Mesenchymal stem cell (in vitro differentiated cells and primary cell): ENCODE measurements around the gene GABBR2.
"Not testable (repeated sequence)": the region's sequence is repeated elsewhere in the genome, so short reads cannot be mapped to it uniquely, and the experiment has no call there.

Experiments
- DNase-seq: peaks from one replicate; pipeline ENCODE4 v3.0.0-alpha.2; 2013
- H2AFZ ChIP-seq: one replicate; pipeline ENCODE4 v1.6.1; 2013; ENCODE audit warnings: low read depth, mild to moderate bottlenecking, control low read depth, inconsistent platforms, low read length, moderate library complexity
- H2AK5ac ChIP-seq: 2 replicates; pipeline ENCODE4 v1.6.1; 2013; ENCODE audit warnings: low read length, moderate library complexity, mild to moderate bottlenecking, inconsistent platforms; ENCODE audit not compliant: severe bottlenecking
- H2BK120ac ChIP-seq: one replicate; pipeline ENCODE4 v1.6.1; 2013; ENCODE audit warnings: low read depth, mild to moderate bottlenecking, inconsistent platforms, low read length, moderate library complexity
- H2BK12ac ChIP-seq, 2 experiments: one replicate each; pipeline ENCODE4 v1.6.1; 2013; ENCODE audit warnings: inconsistent platforms in 2 of 2, low read length in 2 of 2, mild to moderate bottlenecking in 2 of 2, moderate library complexity in 2 of 2, control low read depth in 1 of 2
- H2BK15ac ChIP-seq: one replicate; pipeline ENCODE4 v1.6.1; 2013; ENCODE audit warnings: mild to moderate bottlenecking, low read depth, inconsistent platforms; ENCODE audit not compliant: poor library complexity, severe bottlenecking
- H2BK5ac ChIP-seq: 2 replicates; pipeline ENCODE4 v1.6.1; 2013; ENCODE audit warnings: low read depth, mild to moderate bottlenecking, low read length, control low read depth, inconsistent platforms; ENCODE audit not compliant: poor library complexity, severe bottlenecking
- H3K14ac ChIP-seq, 2 experiments: one replicate each; pipeline ENCODE4 v1.6.1; 2013; ENCODE audit warnings: inconsistent platforms in 2 of 2, low read length in 2 of 2, control low read depth in 1 of 2, mild to moderate bottlenecking in 1 of 2, moderate library complexity in 1 of 2
- H3K18ac ChIP-seq, 2 experiments: one replicate each; pipeline ENCODE4 v1.6.1; 2013; ENCODE audit warnings: inconsistent platforms in 2 of 2, low read length in 2 of 2, control low read depth in 1 of 2, low read depth in 1 of 2, mild to moderate bottlenecking in 1 of 2
- H3K23ac ChIP-seq, 2 experiments: one replicate each; pipeline ENCODE4 v1.6.1; 2013; ENCODE audit warnings: inconsistent platforms in 2 of 2, low read length in 2 of 2, mild to moderate bottlenecking in 2 of 2, moderate library complexity in 2 of 2, control low read depth in 1 of 2
- H3K27ac ChIP-seq: 2 replicates; pipeline ENCODE4 v1.5.1; 2013; ENCODE audit warnings: mild to moderate bottlenecking, moderate library complexity, low read length, control low read depth, inconsistent platforms; ENCODE audit not compliant: poor library complexity, severe bottlenecking
- H3K27me3 ChIP-seq, 2 experiments: 2 replicates each; pipeline versions ENCODE4 v1.6.1 to v1.7.0; 2013; ENCODE audit warnings: low read length in 2 of 2, mild to moderate bottlenecking in 2 of 2, moderate library complexity in 2 of 2, control low read depth in 1 of 2, inconsistent platforms in 1 of 2; ENCODE audit not compliant: control insufficient read depth in 1 of 2, insufficient read depth in 1 of 2
- H3K36me3 ChIP-seq, 2 experiments: 2 replicates each; pipeline versions ENCODE4 v1.6.1 to v1.7.0; 2013; ENCODE audit warnings: low read length in 2 of 2, control low read depth in 1 of 2, inconsistent platforms in 1 of 2, low read depth in 1 of 2, mild to moderate bottlenecking in 1 of 2; ENCODE audit not compliant: insufficient read depth in 2 of 2, control insufficient read depth in 1 of 2
- H3K4ac ChIP-seq, 2 experiments: one replicate each; pipeline ENCODE4 v1.6.1; 2013; ENCODE audit warnings: inconsistent platforms in 2 of 2, low read length in 2 of 2, mild to moderate bottlenecking in 2 of 2, moderate library complexity in 2 of 2, control low read depth in 1 of 2, low read depth in 1 of 2
- H3K4me1 ChIP-seq: 2 replicates; pipeline ENCODE4 v1.6.1; 2013; ENCODE audit warnings: low read depth, low read length, control low read depth; ENCODE audit not compliant: control insufficient read depth, insufficient read depth
- H3K4me2 ChIP-seq: 2 replicates; pipeline ENCODE4 v1.6.1; 2013; ENCODE audit warnings: low read length, mild to moderate bottlenecking, inconsistent platforms; ENCODE audit not compliant: poor library complexity, severe bottlenecking
- H3K4me3 ChIP-seq, 2 experiments: 2 replicates each; pipeline versions ENCODE4 v1.5.1 to v1.7.0; 2013; ENCODE audit warnings: low read length in 2 of 2, mild to moderate bottlenecking in 2 of 2, control low read depth in 1 of 2, low read depth in 1 of 2; ENCODE audit not compliant: insufficient read depth in 1 of 2
- H3K79me1 ChIP-seq: replicated peaks from 2 replicates; pipeline ENCODE4 v1.6.1; 2013; ENCODE audit warnings: mild to moderate bottlenecking, control low read depth, low read length, inconsistent platforms; ENCODE audit not compliant: poor library complexity, severe bottlenecking
- H3K9ac ChIP-seq: 2 replicates; pipeline ENCODE4 v1.7.0; 2013; ENCODE audit warnings: mild to moderate bottlenecking, low read length, moderate library complexity
- H3K9me3 ChIP-seq: 2 replicates; pipeline ENCODE4 v1.7.0; 2013; ENCODE audit warnings: mild to moderate bottlenecking, low read length; ENCODE audit not compliant: control insufficient read depth
- H4K8ac ChIP-seq: one replicate; pipeline ENCODE4 v1.6.1; 2013; ENCODE audit warnings: inconsistent platforms, mild to moderate bottlenecking, low read length, moderate library complexity
- H4K91ac ChIP-seq: one replicate; pipeline ENCODE4 v1.6.1; 2013; ENCODE audit warnings: mild to moderate bottlenecking, low read length, inconsistent platforms
- WGBS: methylation state at CpG from one replicate; pipeline ENCODE4 v1.1.7; 2013; ENCODE audit warnings: mixed read lengths; 5-methylcytosine and 5-hydroxymethylcytosine counted together

The GABBR2 gene

GRCh38 chr9:98269652-98270051 is 439.1 kb downstream of the GABBR2 start:
- H3K9ac ChIP-seq, DNase-seq, H3K9me3 ChIP-seq, H3K14ac ChIP-seq, H3K36me3 ChIP-seq, H2AK5ac ChIP-seq, H2BK5ac ChIP-seq, H4K91ac ChIP-seq, H3K27ac ChIP-seq, H2BK120ac ChIP-seq, H3K4ac ChIP-seq, H2BK15ac ChIP-seq, H3K23ac ChIP-seq, H3K79me1 ChIP-seq, H2AFZ ChIP-seq, H4K8ac ChIP-seq, H3K4me3 ChIP-seq, H3K18ac ChIP-seq, H3K4me2 ChIP-seq, H3K4me1 ChIP-seq, H2BK12ac ChIP-seq: not testable (repeated sequence)
- H3K27me3 ChIP-seq: peaks cover 11 to 18% of the 10 kb centered on the region in 2 experiments
- 32% methylated on average over 10 of the region's 10 CpGs for WGBS

GRCh38 chr9:98267556-98267955 is 441.2 kb downstream of the GABBR2 start:
- H4K8ac ChIP-seq, H3K4me3 ChIP-seq, H2BK5ac ChIP-seq, H3K9ac ChIP-seq, H3K14ac ChIP-seq, H2BK12ac ChIP-seq, H3K79me1 ChIP-seq, H2BK120ac ChIP-seq, H2BK15ac ChIP-seq, H3K36me3 ChIP-seq, H3K23ac ChIP-seq, H3K27me3 ChIP-seq, H2AFZ ChIP-seq, H3K4me1 ChIP-seq, H3K18ac ChIP-seq, H3K9me3 ChIP-seq, H3K4me2 ChIP-seq, H3K4ac ChIP-seq, H2AK5ac ChIP-seq, H3K27ac ChIP-seq, DNase-seq, H4K91ac ChIP-seq: not testable (repeated sequence)
- WGBS: 92% methylated on average over 8 of the region's 8 CpGs

- H2BK15ac ChIP-seq: no peak overlapping the region
- H2BK5ac ChIP-seq: no peak overlapping the region
- H3K4me2 ChIP-seq: no peak overlapping the region
- no peaks in the 10 kb centered on the region for H3K9me3 ChIP-seq
- H3K4ac ChIP-seq: no peak overlapping the region
- no peak overlapping the region for H3K23ac ChIP-seq
- WGBS: 94% methylated on average over 2 of the region's 2 CpGs
- no peak overlapping the region for H3K27ac ChIP-seq
- H3K27me3 ChIP-seq: no peaks in the 10 kb centered on the region
- no peak overlapping the region for H3K14ac ChIP-seq
- H4K91ac ChIP-seq: no peak overlapping the region
- no peaks in the 10 kb centered on the region for H3K36me3 ChIP-seq
- no peak overlapping the region for H3K9ac ChIP-seq
- H2BK120ac ChIP-seq: no peak overlapping the region
- H3K4me3 ChIP-seq: no peak overlapping the region
- DNase-seq: no peak
- H3K4me1 ChIP-seq: no peaks in the 10 kb centered on the region
- no peaks in the 10 kb centered on the region for H3K79me1 ChIP-seq
- H2AFZ ChIP-seq: no peak overlapping the region
- no peak overlapping the region for H3K18ac ChIP-seq
- no peak overlapping the region for H4K8ac ChIP-seq
- H2AK5ac ChIP-seq: no peak overlapping the region
- no peak overlapping the region for H2BK12ac ChIP-seq
Observed at GRCh38 chr9:98264516-98264915, 444.2 kb downstream of the GABBR2 start.

GRCh38 chr9:98263482-98264357 is 445.0 kb downstream of the GABBR2 start:
- H2AK5ac ChIP-seq: no peak overlapping the region
- no peak overlapping the region for H3K14ac ChIP-seq
- H2BK12ac ChIP-seq: no peak overlapping the region
- DNase-seq: peak; percentile 80
- no peaks in the 10 kb centered on the region for H3K9me3 ChIP-seq
- no peak overlapping the region for H4K91ac ChIP-seq
- H2AFZ ChIP-seq: no peak overlapping the region
- no peak overlapping the region for H3K18ac ChIP-seq
- no peak overlapping the region for H4K8ac ChIP-seq
- H3K36me3 ChIP-seq: no peaks in the 10 kb centered on the region
- no peak overlapping the region for H3K4me3 ChIP-seq
- no peak overlapping the region for H3K4ac ChIP-seq
- H3K9ac ChIP-seq: no peak overlapping the region
- no peaks in the 10 kb centered on the region for H3K27me3 ChIP-seq
- H2BK5ac ChIP-seq: no peak overlapping the region
- WGBS: 0% methylated on average over 3 of the region's 8 CpGs
- no peak overlapping the region for H3K27ac ChIP-seq
- no peaks in the 10 kb centered on the region for H3K79me1 ChIP-seq
- no peaks in the 10 kb centered on the region for H3K4me1 ChIP-seq
- no peak overlapping the region for H3K4me2 ChIP-seq
- H2BK120ac ChIP-seq: no peak overlapping the region
- no peak overlapping the region for H3K23ac ChIP-seq
- H2BK15ac ChIP-seq: no peak overlapping the region
